PC-3 (cell line): ENCODE data around the gene BCL6B. TPM values are rescaled to one million over a fixed set of nuclear protein-coding genes. Genes with fewer than 3 reads are reported as not detected.
A peak's percentile ranks its signal among the peaks of the same experiment; 100 is the strongest.
"Not testable (repeated sequence)": the region's sequence is repeated elsewhere in the genome, so short reads cannot be mapped to it uniquely, and the experiment has no call there.

Source experiments
- ATAC-seq: fragments of 200-7000 bp; cut with Tn5 transposase; 2 replicates; pipeline ENCODE4 v1.9.1; 2020; ENCODE audit warnings: mild to moderate bottlenecking, moderate library complexity
- BruUV-seq: library from RNA; stranded (reverse); fragments of 400-500 nt; replicated peaks from 2 replicates; lab custom pipeline; 2021; lab: Mats Ljungman, UMichigan
- CTCF ChIA-PET: fragments of 300-600 bp; sonication (Branson Sonifier 250); formaldehyde crosslinking; loops from one replicate; lab custom pipeline; 2022; ENCODE audit warnings: antibody characterized with exemption; lab: Charles Lee
- POLR2A ChIA-PET: fragments of 300-600 bp; sonication (Branson Sonifier 250); formaldehyde crosslinking; loops from one replicate; lab custom pipeline; 2022; ENCODE audit warnings: antibody characterized with exemption; ENCODE audit not compliant: unreplicated experiment; lab: Charles Lee
- DNase-seq: peaks from one replicate; pipeline ENCODE4 v3.0.0-alpha.2; 2015
- H2AFZ ChIP-seq: fragments of 300-600 bp; sonication (generic); 2 replicates; pipeline ENCODE4 v1.6.0; 2016; ENCODE audit warnings: antibody characterized with exemption, low read length
- H3F3A ChIP-seq: fragments of 300-600 bp; sonication (generic); one replicate; pipeline ENCODE4 v1.6.0; 2017; ENCODE audit warnings: antibody characterized with exemption, low read length, control low read depth, mild to moderate bottlenecking; ENCODE audit not compliant: unreplicated experiment
- H3K27ac ChIP-seq: fragments of 300-600 bp; sonication (generic); 2 replicates; pipeline ENCODE4 v1.5.1; 2016; ENCODE audit warnings: mild to moderate bottlenecking, low read length
- H3K27me3 ChIP-seq: fragments of 300-600 bp; sonication (generic); 2 replicates; pipeline ENCODE4 v1.6.1; 2016; ENCODE audit warnings: low read length, mixed read lengths
- H3K36me3 ChIP-seq: fragments of 300-600 bp; sonication (generic); 2 replicates; pipeline ENCODE4 v1.6.1; 2016; ENCODE audit warnings: low read depth, mixed run types, low read length, mixed read lengths
- H3K4me1 ChIP-seq: fragments of 300-600 bp; sonication (generic); 2 replicates; pipeline ENCODE4 v1.5.1; 2016; ENCODE audit warnings: low read length; ENCODE audit not compliant: insufficient read depth
- H3K4me2 ChIP-seq: fragments of 300-600 bp; sonication (generic); 2 replicates; pipeline ENCODE4 v1.6.0; 2016; ENCODE audit warnings: low read length
- H3K4me3 ChIP-seq: fragments of 300-600 bp; sonication (generic); 2 replicates; pipeline ENCODE4 v1.5.1; 2016; ENCODE audit warnings: mild to moderate bottlenecking, low read length, mixed read lengths
- H3K79me2 ChIP-seq: fragments of 300-600 bp; sonication (generic); 2 replicates; pipeline ENCODE4 v1.6.1; 2017; ENCODE audit warnings: low read length, mixed read lengths
- H3K9ac ChIP-seq: fragments of 300-600 bp; sonication (generic); 2 replicates; pipeline ENCODE4 v1.6.0; 2016; ENCODE audit warnings: mild to moderate bottlenecking, low read length
- H3K9me2 ChIP-seq: fragments of 300-600 bp; sonication (generic); replicated peaks from 2 replicates; pipeline ENCODE4 v1.6.1; 2016; ENCODE audit warnings: mixed run types, low read length, mixed read lengths
- H3K9me3 ChIP-seq: fragments of 300-600 bp; sonication (generic); 2 replicates; pipeline ENCODE4 v1.6.1; 2016; ENCODE audit warnings: low read length, mixed read lengths
- H4K20me1 ChIP-seq: fragments of 300-600 bp; sonication (generic); 2 replicates; pipeline ENCODE4 v1.6.1; 2016; ENCODE audit warnings: low read length, mixed read lengths
- CTCF ChIP-seq: fragments of 300-600 bp; sonication (generic); conservative IDR thresholded peaks from 2 replicates; pipeline ENCODE4 v1.5.1; 2017; ENCODE audit warnings: antibody characterized with exemption, low read depth, mild to moderate bottlenecking, low read length
- EZH2 ChIP-seq: fragments of 300-600 bp; sonication (generic); IDR thresholded peaks from one replicate; pipeline ENCODE4 v1.6.1; 2017; ENCODE audit warnings: antibody characterized with exemption, mild to moderate bottlenecking, low read length; ENCODE audit not compliant: unreplicated experiment
- EZH2phosphoT487 ChIP-seq: fragments of 300-600 bp; sonication (generic); IDR thresholded peaks from 2 replicates; pipeline ENCODE4 v1.6.1; 2018; ENCODE audit warnings: mild to moderate bottlenecking, antibody characterized with exemption, low read length, borderline replicate concordance
- intact Hi-C: fragments of 100-400 bp; cut with micrococcal nuclease; formaldehyde crosslinking; loops from 2 replicates; pipeline ENCODE4 v1.9.0; 2023
- total RNA-seq: library from RNA; depleted of rRNA; stranded (reverse); fragments of >200 nt; gene quantifications from 2 replicates; pipeline ENCODE4 v1.2.3, GENCODE V29; 2014

Gene BCL6B
- total RNA-seq, 1 experiment from 2014 or later: not detected

GRCh38 chr17:7045492-7046126, 22.8 kb downstream of the BCL6B start:
- Histone ChIP-seq H3K36me3 (no peaks in the 10 kb centered on the region), H3K79me2 (no peaks in the 10 kb centered on the region), H4K20me1 (no peaks in the 10 kb centered on the region), H3K4me3 (peak overlapping the region; percentile 64), H3K9me3 (no peaks in the 10 kb centered on the region), H3K27me3 (no peaks in the 10 kb centered on the region), H3K27ac (peak overlapping the region; percentile 94), H3K9me2 (no peaks in the 10 kb centered on the region), H3K4me1 (peaks cover 33% of the 10 kb centered on the region), H3F3A (no peaks in the 10 kb centered on the region), H2AFZ (peak overlapping the region; percentile 62), H3K4me2 (peak overlapping the region; percentile 88), H3K9ac (peak overlapping the region; percentile 65)
- intact Hi-C loops: loop anchor here (1.0 to 5.0 kb wide), 4 partner anchors 91 to 302 kb away; partner anchors contain the start of gene EIF5A
- BruUV-seq: no TSS peak
- TF ChIP-seq EZH2phosphoT487 (no peak), CTCF (peak; percentile 87)
- ATAC-seq: peak; percentile 48
- ChIA-PET CTCF (interaction anchor here (0.6 to 2.1 kb wide), 15 partner anchors 9 to 777 kb away, joined by 3 to 11 read pairs (median 3); partner anchors contain the start of genes PHF23 and SLC16A13), POLR2A (interaction anchor here (0.7 kb wide), 1 partner anchor 133 kb away, joined by 3 read pairs; no protein-coding TSS in a partner anchor)
- DNase-seq: peak; percentile 82

GRCh38 chr17:7046127-7046724, 23.4 kb downstream of the BCL6B start:
- no peaks in the 10 kb centered on the region for H3K9me2 ChIP-seq
- H3K27ac ChIP-seq: peak overlapping the region; percentile 94
- no peaks in the 10 kb centered on the region for H3K79me2 ChIP-seq
- no TSS peak for BruUV-seq
- H3K4me2 ChIP-seq: peak overlapping the region; percentile 88
- no peaks in the 10 kb centered on the region for H4K20me1 ChIP-seq
- POLR2A ChIA-PET: interaction anchor here (0.7 kb wide), 1 partner anchor 132 kb away, joined by 3 read pairs; no protein-coding TSS in a partner anchor
- no peaks in the 10 kb centered on the region for H3K9me3 ChIP-seq
- H3F3A ChIP-seq: no peaks in the 10 kb centered on the region
- peak overlapping the region; percentile 64 for H3K4me3 ChIP-seq
- H3K4me1 ChIP-seq: peaks cover 33% of the 10 kb centered on the region
- intact Hi-C loops: loop anchor here (1.0 to 5.0 kb wide), 4 partner anchors 90 to 301 kb away; partner anchors contain the start of gene EIF5A
- peak overlapping the region; percentile 65 for H3K9ac ChIP-seq
- ATAC-seq (peak; percentile 53), DNase-seq (peak; percentile 86)
- no peak for TF ChIP-seq EZH2
- 0 out of 2 replicates have a peak, but pooled peaks have one; percentile 7 for TF ChIP-seq CTCF
- no peak for TF ChIP-seq EZH2phosphoT487
- H3K36me3 ChIP-seq: no peaks in the 10 kb centered on the region
- no peaks in the 10 kb centered on the region for H3K27me3 ChIP-seq
- CTCF ChIA-PET: interaction anchor here (0.5 to 2.1 kb wide), 15 partner anchors 11 to 1014 kb away, joined by 3 to 11 read pairs (median 3); partner anchors contain the start of genes PHF23 and SLC16A13
- H2AFZ ChIP-seq: peak overlapping the region; percentile 62

GRCh38 chr17:7046725-7047397, 24.0 kb downstream of the BCL6B start:
- ATAC-seq (peak; percentile 4), DNase-seq (peak; percentile 55)
- H3K9me2 ChIP-seq, H3K36me3 ChIP-seq, H3K79me2 ChIP-seq, H4K20me1 ChIP-seq, H3K9me3 ChIP-seq, H3F3A ChIP-seq, POLR2A ChIA-PET, H3K27me3 ChIP-seq: not testable (repeated sequence)
- BruUV-seq: TSS peak; percentile 69
- H2AFZ ChIP-seq: peak overlapping the region; percentile 62
- H3K27ac ChIP-seq: peak overlapping the region; percentile 94
- H3K4me2 ChIP-seq: peak overlapping the region; percentile 88
- intact Hi-C loops: loop anchor here (1.0 to 5.0 kb wide), 4 partner anchors 89 to 300 kb away; partner anchors contain the start of gene EIF5A
- H3K4me1 ChIP-seq: peaks cover 33% of the 10 kb centered on the region
- CTCF ChIA-PET: interaction anchor here (0.5 to 2.1 kb wide), 8 partner anchors 86 to 1013 kb away, joined by 3 to 11 read pairs (median 3); no protein-coding TSS in a partner anchor
- H3K9ac ChIP-seq: peak overlapping the region; percentile 65
- peak overlapping the region; percentile 64 for H3K4me3 ChIP-seq
